HCT116 (cell line): ENCODE results near the gene CALHM1.

Source experiments
- CEBPB ChIP-seq: IDR thresholded peaks from 2 replicates; pipeline ENCODE4 v1.6.1; 2012; ENCODE audit warnings: low read depth
- CTCF ChIP-seq, 3 experiments: fragments of 200-600 bp in 1 of 3; sonication (generic) in 1 of 3; IDR thresholded peaks in 2 of 3; conservative IDR thresholded peaks in 1 of 3; 2 replicates each; pipeline ENCODE4 v1.5.1; 2012 to 2017; ENCODE audit warnings: low read depth in 2 of 3, low read length in 2 of 3, antibody characterized with exemption in 1 of 3, borderline replicate concordance in 1 of 3, control low read depth in 1 of 3, mild to moderate bottlenecking in 1 of 3, mixed read lengths in 1 of 3, mixed run types in 1 of 3, moderate library complexity in 1 of 3; ENCODE audit not compliant: insufficient read depth in 1 of 3
- EZH2 ChIP-seq: fragments of 200-600 bp; sonication (generic); IDR thresholded peaks from 2 replicates; pipeline ENCODE4 v1.6.1; 2017; ENCODE audit warnings: antibody characterized with exemption, mixed run types
- MAX ChIP-seq: IDR thresholded peaks from 2 replicates; pipeline ENCODE4 v1.6.1; 2012
- POLR2A ChIP-seq: IDR thresholded peaks from 2 replicates; pipeline ENCODE4 v1.7.0; 2011; ENCODE audit warnings: borderline replicate concordance; ENCODE audit not compliant: insufficient read depth, insufficient read length; ENCODE audit errors: extremely low read depth
- RAD21 ChIP-seq: IDR thresholded peaks from 2 replicates; pipeline ENCODE4 v1.6.1; 2012; ENCODE audit warnings: low read depth, mild to moderate bottlenecking
- YY1 ChIP-seq: IDR thresholded peaks from 2 replicates; pipeline ENCODE4 v1.6.1; 2011; ENCODE audit warnings: low read length, low read depth, moderate library complexity, mild to moderate bottlenecking; ENCODE audit not compliant: insufficient replicate concordance; ENCODE audit errors: extremely low read depth
- TF ChIP-seq, protein P1 (sequence below): IDR thresholded peaks from 2 replicates; pipeline ENCODE4 v1.6.1; 2012; ENCODE audit warnings: low read depth

DNA sequence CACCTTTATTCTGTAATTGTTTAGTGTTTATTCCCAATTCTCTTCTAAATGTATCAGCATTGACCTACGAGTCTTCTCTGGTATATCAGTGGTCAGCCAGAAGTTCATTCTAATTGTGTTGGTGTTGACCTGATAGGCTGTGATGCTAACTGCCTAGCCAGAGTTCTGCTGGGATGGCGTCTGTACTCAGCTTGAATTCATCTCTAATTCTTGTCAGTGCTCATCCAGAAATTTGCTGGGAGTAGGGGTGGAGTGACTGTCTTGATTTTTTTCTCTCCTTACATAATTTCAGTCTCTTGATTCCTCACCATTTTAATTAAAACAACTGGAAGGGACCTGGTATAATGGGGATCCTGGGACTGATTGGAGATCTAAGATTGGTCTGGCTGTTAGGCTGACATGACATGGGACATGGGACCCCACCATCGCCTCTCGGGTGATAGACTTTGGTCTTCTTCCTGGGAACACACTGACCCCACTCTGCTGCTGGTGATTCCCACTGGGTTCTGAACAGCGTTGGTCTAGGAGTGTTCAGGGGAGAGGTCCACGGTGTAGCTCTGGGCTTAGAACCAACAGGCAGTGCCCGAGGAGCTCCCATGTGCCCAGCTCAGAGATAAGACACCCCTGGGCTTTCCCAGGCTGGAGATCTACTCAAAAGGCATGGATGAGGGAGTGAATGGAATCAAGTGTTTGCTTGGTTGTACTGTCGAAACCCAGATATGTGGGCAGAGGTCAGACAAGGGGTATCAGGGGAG is 38.6 kb upstream of the CALHM1 start:
- TF ChIP-seq CTCF (IDR thresholded peaks at IDR 0.05 in 2 of 3, conservative IDR thresholded peaks at IDR 0.05 in 1 of 3; ENCODE audit: borderline replicate concordance in 1 of 3, insufficient read depth in 1 of 3, low read depth in 2 of 3, low read length in 2 of 3): no peak
- TF ChIP-seq CEBPB: no peak
- no peak for TF ChIP-seq EZH2
- TF ChIP-seq MAX: no peak
- no peak for TF ChIP-seq YY1
- TF ChIP-seq POLR2A: no peak
- TF ChIP-seq, protein P1, sequence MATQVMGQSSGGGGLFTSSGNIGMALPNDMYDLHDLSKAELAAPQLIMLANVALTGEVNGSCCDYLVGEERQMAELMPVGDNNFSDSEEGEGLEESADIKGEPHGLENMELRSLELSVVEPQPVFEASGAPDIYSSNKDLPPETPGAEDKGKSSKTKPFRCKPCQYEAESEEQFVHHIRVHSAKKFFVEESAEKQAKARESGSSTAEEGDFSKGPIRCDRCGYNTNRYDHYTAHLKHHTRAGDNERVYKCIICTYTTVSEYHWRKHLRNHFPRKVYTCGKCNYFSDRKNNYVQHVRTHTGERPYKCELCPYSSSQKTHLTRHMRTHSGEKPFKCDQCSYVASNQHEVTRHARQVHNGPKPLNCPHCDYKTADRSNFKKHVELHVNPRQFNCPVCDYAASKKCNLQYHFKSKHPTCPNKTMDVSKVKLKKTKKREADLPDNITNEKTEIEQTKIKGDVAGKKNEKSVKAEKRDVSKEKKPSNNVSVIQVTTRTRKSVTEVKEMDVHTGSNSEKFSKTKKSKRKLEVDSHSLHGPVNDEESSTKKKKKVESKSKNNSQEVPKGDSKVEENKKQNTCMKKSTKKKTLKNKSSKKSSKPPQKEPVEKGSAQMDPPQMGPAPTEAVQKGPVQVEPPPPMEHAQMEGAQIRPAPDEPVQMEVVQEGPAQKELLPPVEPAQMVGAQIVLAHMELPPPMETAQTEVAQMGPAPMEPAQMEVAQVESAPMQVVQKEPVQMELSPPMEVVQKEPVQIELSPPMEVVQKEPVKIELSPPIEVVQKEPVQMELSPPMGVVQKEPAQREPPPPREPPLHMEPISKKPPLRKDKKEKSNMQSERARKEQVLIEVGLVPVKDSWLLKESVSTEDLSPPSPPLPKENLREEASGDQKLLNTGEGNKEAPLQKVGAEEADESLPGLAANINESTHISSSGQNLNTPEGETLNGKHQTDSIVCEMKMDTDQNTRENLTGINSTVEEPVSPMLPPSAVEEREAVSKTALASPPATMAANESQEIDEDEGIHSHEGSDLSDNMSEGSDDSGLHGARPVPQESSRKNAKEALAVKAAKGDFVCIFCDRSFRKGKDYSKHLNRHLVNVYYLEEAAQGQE: no peak
- no peak for TF ChIP-seq RAD21
